ENCODE results near the gene ATXN2L. TPM values are rescaled to one million over a fixed set of nuclear protein-coding genes. Genes with fewer than 3 reads are reported as not detected.

Gene ATXN2L
- total and polyA plus RNA-seq, 10 of the 15 experiments (the other 5 are each of a cell fraction or from before 2014, with no cell fraction given) = 3.5 to 210 (median 61.1) TPM

- CTCF ChIA-PET = interaction anchor here (1.9 kb wide), 1 partner anchor 11 kb away, joined by 13 read pairs; the partner anchor contains the start of gene TUFM
- H3K27me3 ChIP-seq (replicated peaks in 1 of 2; ENCODE audit: control insufficient read depth in 2 of 2, insufficient read depth in 2 of 2, low read length in 1 of 2) = no peaks in the 10 kb centered on the region
- no TSS peak for BruUV-seq (replicated peaks)
- intact Hi-C loops (cut with micrococcal nuclease; ENCODE audit: unreplicated experiment) = no loop called here
- RAD21 ChIA-PET (ENCODE audit: unreplicated experiment) = no interaction called here
- peaks cover 5% of the 10 kb centered on the region for H3K4me1 ChIP-seq (ENCODE audit: control insufficient read depth, insufficient read depth, low read length)
- peaks cover 16% of the 10 kb centered on the region for H3K79me2 ChIP-seq (ENCODE audit: control insufficient read depth, insufficient read depth, low read length)
- no peaks in the 10 kb centered on the region for H3K36me3 ChIP-seq (ENCODE audit: control insufficient read depth in 2 of 2, insufficient read depth in 2 of 2, low read length in 1 of 2)
- no peak for FAIRE-seq
- no peak overlapping the region for H3K27ac ChIP-seq (ENCODE audit: control insufficient read depth, insufficient read depth)
- POLR2A ChIA-PET = interaction anchor here (0.8 kb wide), 1 partner anchor 9 kb away, joined by 3 read pairs; no protein-coding TSS in a partner anchor
- no peak overlapping the region for H2AFZ ChIP-seq (ENCODE audit: control insufficient read depth, low read depth, low read length)
- in situ Hi-C loops (cut with MboI) = no loop called here
- no peak for DNase-seq (ENCODE audit: low read depth, low spot score)
- TF ChIP-seq KLF5 (IDR thresholded peaks at IDR 0.05; ENCODE audit: partially characterized antibody) = no peak
- no peak for TF ChIP-seq ZBTB40 (IDR thresholded peaks at IDR 0.05; ENCODE audit: borderline replicate concordance)
- TF ChIP-seq MAX (IDR thresholded peaks at IDR 0.05; ENCODE audit: low read depth, low read length) = no peak
- TF ChIP-seq POLR2A (IDR thresholded peaks at IDR 0.05; ENCODE audit: low read depth, low read length) = no peak
- no peak for TF ChIP-seq E4F1 (IDR thresholded peaks at IDR 0.05; ENCODE audit: borderline replicate concordance, partially characterized antibody)
- no peak for TF ChIP-seq POLR2AphosphoS5 (IDR thresholded peaks at IDR 0.05; ENCODE audit: low read length)
- TF ChIP-seq ATF3 (IDR thresholded peaks at IDR 0.05; ENCODE audit: borderline replicate concordance, extremely low read depth, low read depth, low read length) = no peak
- no peak for TF ChIP-seq SP1 (IDR thresholded peaks at IDR 0.05; ENCODE audit: low read depth, low read length)
- ATAC-seq = no peak
- no peaks in the 10 kb centered on the region for H3K9me3 ChIP-seq (replicated peaks; ENCODE audit: control insufficient read depth, insufficient read depth, low read length)
- no peak overlapping the region for H3K9ac ChIP-seq (ENCODE audit: control insufficient read depth, insufficient read depth, low read length)
- no peaks in the 10 kb centered on the region for H4K20me1 ChIP-seq (ENCODE audit: control insufficient read depth, insufficient read depth)
- no peak overlapping the region for H3K4me2 ChIP-seq (ENCODE audit: control insufficient read depth, insufficient read depth)
- SMC1A ChIA-PET (ENCODE audit: uncharacterized antibody, unreplicated experiment) = interaction anchor here (1.9 to 2.7 kb wide), 2 partner anchors 11 to 86 kb away, joined by 8 to 13 read pairs; no protein-coding TSS in a partner anchor
- WGBS (ENCODE audit: insufficient coverage, insufficient replicate concordance, low lambda C conversion rate, missing lambda C conversion rate) = 96% methylated on average over 8 of the region's 8 CpGs
- no peak overlapping the region for H3K4me3 ChIP-seq
Observed at GRCh38 chr16:28858421-28858820, 35.6 kb downstream of the ATXN2L start.

All from GM12878 (cell line).